HL-60/S4 treated with retinoic acid at 250 ng/mL for 4 days and 3 days (cell line): ENCODE data around the gene SMCO2.

Experiments
- in situ Hi-C: fragments of 300-500 bp; cut with MboI; formaldehyde crosslinking; loops from 2 replicates; pipeline ENCODE4 v1.7.0; 2022; ENCODE audit warnings: low sequenced_read_pairs

SMCO2 gene

DNA sequence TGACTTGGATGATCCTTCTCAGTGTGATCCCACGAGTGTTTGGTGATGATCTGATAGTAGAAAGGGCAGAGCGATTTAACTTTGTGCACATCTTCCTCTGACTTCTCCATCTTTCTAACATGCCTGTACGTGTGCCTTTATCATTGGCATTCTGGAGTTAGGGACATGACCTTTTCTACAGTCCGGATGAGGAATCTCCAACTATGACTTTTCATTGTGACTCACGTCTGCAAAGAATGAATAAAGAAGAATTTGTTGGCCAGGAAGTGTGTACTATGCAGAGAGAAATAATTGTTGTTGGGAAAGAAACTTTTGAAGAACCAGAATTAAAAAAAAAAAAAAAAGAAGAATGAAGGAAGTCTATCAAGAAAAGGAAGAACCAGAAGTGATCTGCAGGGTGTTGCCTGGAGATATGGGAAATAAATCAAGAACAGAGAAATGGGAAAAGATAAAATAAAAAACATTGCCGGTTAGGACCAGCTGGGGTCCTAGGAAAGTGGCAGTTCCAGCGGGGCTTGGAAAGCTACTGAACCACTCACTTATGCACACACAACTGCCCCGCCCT lies 102.8 kb downstream of the SMCO2 start:
- in situ Hi-C loops = no loop called here

DNA sequence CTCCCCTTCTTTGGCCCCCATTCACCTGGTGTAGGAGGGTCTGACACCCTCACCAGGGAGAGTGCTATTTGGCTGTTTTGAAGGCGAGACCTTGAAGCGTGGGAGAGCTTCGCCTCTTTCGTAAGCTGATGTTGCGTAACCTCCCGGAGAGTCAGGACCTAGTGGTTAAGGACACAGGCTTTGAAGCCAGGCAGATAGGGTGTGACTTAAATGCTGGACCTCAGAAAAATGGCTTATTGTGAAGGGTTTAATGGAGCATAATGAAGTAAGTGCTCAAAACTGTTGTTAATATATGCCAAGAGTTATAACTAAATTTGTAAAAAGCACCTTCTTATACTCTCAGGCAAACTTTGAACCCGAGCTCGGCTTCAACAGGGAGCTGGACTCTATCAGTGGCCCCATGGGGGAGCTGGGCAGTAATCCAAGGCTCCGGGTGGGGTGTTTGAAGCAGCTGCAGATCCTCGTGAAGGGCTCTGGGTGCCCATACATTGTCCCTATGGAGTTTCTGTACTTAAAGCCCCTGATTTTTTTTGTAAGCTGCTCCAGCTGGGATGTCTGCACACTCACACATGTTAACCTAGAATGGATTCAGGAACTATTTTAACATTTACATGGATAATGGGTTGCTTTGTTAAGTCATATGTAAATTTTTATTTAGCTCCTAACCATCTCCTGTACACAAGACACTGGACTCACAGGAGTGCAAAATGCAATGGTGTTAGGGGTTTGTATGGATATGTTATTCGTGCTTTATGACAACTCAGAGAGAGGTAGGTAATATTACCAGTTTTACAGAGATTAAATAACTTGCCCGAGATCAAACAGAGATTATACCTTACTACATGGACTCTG lies 103.5 kb downstream of the SMCO2 start:
- in situ Hi-C loops = no loop called here

DNA sequence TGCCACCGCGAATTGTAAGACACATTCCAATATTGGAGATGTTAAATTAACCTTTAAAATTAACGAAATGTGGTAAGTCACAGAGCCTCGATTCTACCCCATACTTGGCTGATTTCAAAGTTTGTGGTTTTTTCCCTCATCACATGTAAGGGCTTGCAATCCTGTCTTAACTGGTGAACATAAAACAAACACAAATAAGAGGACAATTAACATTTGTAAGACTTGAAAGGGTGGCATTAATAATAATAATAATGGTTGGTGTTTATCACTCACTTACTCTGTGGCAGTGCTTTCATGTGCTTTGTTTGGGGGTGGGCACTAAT lies 104.1 kb downstream of the SMCO2 start:
- in situ Hi-C loops = no loop called here

DNA sequence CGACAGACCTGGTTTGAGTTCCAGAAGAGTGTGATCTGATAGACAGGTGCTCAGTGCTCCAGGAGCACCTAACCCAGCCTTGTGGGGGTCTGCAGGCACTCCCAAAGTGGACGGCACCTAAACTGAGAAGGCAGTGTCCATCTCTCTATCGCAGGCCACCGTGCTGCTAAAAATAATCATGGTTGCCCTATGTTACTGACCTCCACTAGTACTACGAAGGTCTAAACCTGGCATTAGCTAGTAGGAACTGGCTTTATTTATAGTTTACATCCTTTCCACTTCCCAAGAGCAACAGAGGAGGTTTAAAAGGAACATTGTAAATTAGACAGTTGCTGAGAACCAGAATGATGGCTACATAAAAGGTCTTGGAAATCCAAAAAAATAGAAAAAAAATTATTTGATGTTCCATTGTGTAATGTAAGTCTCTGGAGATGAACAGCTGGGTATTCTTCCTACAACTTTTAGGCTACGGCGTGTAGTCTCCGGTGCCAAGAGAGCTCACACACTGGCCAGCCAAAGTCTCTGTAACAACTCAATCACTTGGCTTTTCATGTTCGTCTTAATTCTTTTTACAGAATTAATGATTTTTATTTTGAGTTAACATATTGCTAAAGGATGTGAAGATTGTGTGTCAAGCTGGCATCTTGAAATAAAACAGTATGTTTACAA lies 104.8 kb downstream of the SMCO2 start:
- in situ Hi-C loops = no loop called here
